Measurements from ENCODE around the gene SURF4. TPM values are rescaled to one million over a fixed set of nuclear protein-coding genes. Genes with fewer than 3 reads are reported as not detected.

The SURF4 gene
- total RNA-seq, 4 donors from 2014 or later, result 104 to 176 (median 139) TPM

- TF ChIP-seq CTCF (IDR thresholded peaks at IDR 0.05; ENCODE audit: low read depth), result no peak
These were observed 14.3 kb downstream of the SURF4 start for GRCh38 chr9:133361507-133362092.

GRCh38 chr9:133360400-133361393 lies 15.2 kb downstream of the SURF4 start:
- TF ChIP-seq CTCF (IDR thresholded peaks at IDR 0.05; ENCODE audit: low read depth), result no peak

GRCh38 chr9:133359399-133360175 lies 16.3 kb downstream of the SURF4 start:
- TF ChIP-seq CTCF (IDR thresholded peaks at IDR 0.05; ENCODE audit: low read depth), result no peak

GRCh38 chr9:133357656-133358055 lies 18.2 kb downstream of the SURF4 start:
- no peak for TF ChIP-seq CTCF (IDR thresholded peaks at IDR 0.05; ENCODE audit: low read depth)

GRCh38 chr9:133356391-133357091 lies 19.3 kb downstream of the SURF4 start, which contains the start of the genes SURF1 and SURF2:
SURF1 (minus strand) TSS chr9:133356487; CDS start chr9:133356453, 34 bp downstream.
SURF2 (plus strand) TSS chr9:133356550; CDS start chr9:133356593, 43 bp downstream.
- no peak for TF ChIP-seq CTCF (IDR thresholded peaks at IDR 0.05; ENCODE audit: low read depth)

GRCh38 chr9:133355881-133356357 lies 19.9 kb downstream of the SURF4 start:
- TF ChIP-seq CTCF (IDR thresholded peaks at IDR 0.05; ENCODE audit: low read depth), result no peak
